GM20000 (cell line): ENCODE measurements around the gene SART1.

Experiments
- DNase-seq: peaks from one replicate; pipeline ENCODE4 v3.0.0; 2012; ENCODE audit warnings: low spot score
- TF ChIP-seq, protein P1 (sequence below): IDR thresholded peaks from 2 replicates; pipeline ENCODE4 v1.5.1; 2012; ENCODE audit warnings: mild to moderate bottlenecking, control low read depth; ENCODE audit errors: extremely low read depth, missing control alignments

Gene SART1

DNA sequence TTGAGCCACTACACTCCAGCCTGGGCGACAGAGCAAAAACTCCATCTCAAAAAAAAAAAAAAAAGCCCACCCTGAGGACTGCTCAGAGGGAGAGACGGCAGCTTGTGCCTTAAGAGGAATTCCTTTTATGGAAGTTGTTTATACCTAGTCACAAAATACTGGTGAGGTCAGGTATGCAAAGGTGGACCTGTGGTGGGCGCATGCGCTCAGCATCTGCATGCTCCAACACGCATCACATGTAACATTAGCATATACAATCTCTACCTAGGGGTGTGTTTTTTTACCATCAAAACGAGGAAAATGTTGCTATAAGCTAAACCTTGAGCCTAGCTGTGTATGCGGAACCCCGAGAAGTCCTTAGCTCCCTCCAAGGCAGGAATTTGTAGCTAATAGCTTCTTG lies 6.8 kb upstream of the SART1 start:
- no peak for DNase-seq
- TF ChIP-seq, protein P1, sequence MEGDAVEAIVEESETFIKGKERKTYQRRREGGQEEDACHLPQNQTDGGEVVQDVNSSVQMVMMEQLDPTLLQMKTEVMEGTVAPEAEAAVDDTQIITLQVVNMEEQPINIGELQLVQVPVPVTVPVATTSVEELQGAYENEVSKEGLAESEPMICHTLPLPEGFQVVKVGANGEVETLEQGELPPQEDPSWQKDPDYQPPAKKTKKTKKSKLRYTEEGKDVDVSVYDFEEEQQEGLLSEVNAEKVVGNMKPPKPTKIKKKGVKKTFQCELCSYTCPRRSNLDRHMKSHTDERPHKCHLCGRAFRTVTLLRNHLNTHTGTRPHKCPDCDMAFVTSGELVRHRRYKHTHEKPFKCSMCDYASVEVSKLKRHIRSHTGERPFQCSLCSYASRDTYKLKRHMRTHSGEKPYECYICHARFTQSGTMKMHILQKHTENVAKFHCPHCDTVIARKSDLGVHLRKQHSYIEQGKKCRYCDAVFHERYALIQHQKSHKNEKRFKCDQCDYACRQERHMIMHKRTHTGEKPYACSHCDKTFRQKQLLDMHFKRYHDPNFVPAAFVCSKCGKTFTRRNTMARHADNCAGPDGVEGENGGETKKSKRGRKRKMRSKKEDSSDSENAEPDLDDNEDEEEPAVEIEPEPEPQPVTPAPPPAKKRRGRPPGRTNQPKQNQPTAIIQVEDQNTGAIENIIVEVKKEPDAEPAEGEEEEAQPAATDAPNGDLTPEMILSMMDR, result no peak

DNA sequence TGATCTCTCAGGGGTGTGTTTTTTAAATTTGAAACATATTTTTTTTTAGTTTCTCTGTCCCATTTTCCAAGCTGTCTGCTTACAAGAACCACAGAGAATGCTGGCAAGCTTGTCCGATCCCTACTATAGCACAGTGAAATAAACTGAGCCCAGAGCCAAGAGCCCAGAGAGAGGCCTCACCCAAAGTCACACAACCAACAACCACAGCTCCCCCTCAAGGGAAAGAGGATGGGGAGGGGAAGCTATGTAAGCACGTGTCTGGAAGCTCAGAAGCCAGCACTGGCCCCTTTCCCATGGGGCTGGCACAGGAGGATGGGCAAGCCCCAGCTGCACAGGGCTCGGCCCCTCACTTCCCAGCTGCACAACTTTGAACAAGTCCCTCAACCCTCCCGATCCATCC lies 3.2 kb upstream of the SART1 start:
- DNase-seq, result no peak
- TF ChIP-seq, protein P1, result no peak

DNA sequence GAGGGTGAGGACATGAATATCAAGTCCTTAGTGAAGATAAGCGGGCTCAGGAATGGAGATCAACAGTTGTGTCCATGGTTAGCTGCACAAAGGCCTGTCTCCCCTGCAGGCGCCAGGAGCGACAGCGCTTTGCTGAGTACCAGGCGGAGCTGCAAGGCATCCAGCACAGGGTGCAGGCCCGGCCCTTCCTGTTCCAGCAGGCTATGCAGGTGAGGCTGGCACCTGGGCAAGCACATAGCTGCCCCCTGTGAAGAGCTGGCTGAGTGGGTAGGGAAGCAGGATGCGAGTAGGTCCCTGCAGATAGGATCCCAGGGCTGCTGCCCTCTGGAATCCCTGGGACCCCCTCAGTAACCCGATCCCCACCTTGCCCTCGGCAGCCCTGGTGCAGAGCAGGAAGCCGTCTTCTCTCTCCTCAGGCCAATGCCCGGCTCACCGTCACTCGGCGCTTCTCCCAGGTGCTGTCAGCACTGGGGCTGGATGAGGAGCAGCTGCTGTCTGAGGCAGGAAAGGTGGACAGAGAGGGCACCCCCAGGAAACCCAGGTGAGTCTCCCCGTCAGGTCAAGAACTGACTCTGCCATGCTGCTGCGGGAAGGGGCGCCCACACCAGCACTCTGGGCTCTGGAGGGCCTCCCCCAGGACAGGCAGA lies 2.6 kb upstream of the SART1 start:
- TF ChIP-seq, protein P1, result no peak
- DNase-seq, result no peak

DNA sequence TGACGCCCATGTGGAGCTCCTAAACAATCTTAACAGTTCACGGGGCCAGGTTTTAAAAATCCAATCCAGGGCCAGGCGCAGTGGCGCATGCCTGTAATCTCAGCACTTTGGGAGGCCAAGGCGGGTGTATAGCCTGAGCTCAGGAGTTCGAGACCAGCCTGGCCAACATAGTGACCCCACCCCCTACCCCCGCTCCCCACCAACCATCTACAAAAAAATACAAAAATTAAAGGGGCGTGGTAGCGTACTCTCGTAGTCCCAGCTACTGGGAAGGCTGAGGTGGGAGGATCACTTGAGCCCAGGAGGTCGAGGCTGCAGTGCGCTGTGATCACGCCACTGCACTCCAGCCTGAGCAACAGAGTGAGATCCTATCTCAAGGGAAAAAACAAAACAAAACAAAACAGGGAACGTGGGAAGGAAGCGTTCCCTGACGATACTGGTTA lies 689 bp upstream of the SART1 start:
- no peak for DNase-seq
- TF ChIP-seq, protein P1, result no peak

DNA sequence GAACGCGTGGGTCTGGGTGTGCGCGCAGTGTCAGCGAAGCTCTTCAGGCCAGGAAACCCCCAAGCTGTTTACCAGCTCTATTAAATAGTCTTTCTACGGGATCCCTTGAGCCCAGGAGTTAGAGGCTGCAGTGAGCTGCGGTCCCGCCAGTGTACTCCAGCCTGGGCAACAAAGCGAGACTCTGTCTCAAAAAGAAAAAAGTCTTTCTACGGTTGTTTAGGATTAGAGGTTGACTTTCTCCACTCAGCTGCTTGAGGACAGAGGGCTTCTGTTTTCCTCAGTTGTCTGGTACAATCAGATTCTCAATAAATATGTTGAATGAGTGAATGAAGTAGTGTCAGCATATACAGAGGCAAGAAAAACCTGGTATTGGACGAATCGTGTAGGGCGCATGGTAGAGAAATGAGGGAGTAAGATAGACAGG lies 619 bp downstream of the SART1 start:
- DNase-seq, result no peak
- TF ChIP-seq, protein P1, result no peak

DNA sequence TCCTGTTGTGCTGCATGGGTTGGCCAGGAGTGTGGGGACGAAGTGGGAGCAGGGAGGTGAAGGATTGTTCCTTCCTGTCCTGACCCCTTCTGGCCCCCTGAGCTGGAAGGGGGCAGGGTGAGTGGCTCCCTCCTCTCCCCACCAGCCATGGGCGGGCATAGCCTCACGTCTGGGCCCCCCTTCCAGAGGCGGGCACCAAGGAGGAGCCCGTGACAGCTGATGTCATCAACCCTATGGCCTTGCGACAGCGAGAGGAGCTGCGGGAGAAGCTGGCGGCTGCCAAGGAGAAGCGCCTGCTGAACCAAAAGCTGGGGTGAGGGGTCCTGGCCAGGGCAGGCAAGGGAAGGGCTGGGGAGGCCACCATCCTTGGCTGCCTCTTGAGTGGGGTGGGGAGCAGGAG lies 3.4 kb downstream of the SART1 start:
- TF ChIP-seq, protein P1, result no peak
- no peak for DNase-seq

DNA sequence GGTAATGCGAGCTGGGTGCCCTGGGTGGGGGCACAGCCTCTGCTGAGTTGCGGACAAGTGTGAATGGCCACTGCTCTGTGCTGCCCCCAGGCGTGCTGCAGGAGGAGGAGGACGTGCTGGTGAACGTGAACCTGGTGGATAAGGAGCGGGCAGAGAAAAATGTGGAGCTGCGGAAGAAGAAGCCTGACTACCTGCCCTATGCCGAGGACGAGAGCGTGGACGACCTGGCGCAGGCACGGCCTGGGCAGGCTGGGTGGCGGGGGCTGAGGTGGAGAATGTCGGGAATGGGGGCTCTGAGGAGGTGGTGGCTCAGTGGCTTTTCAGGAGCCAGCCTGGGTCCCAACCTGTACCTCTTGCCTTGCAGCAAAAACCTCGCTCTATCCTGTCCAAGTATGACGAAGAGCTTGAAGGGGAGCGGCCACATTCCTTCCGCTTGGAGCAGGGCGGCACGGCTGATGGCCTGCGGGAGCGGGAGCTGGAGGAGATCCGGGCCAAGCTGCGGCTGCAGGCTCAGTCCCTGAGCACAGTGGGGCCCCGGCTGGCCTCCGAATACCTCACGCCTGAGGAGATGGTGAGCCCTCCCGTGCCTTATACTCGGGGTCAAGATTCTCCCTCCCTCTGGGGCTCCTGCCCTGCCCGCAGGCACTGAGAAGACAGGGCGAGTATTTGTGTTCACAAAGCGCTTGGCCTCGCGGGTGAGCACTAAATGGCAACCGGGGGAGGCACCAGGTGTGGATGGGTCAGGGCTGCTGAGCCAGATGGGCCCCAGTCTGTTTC lies 4.6 kb downstream of the SART1 start:
- no peak for DNase-seq
- TF ChIP-seq, protein P1, result no peak
